WTC11 (cell line): ENCODE data around the gene RABGEF1. TPM values are rescaled to one million over a fixed set of nuclear protein-coding genes. Genes with fewer than 3 reads are reported as not detected.
A peak's percentile ranks its signal among the peaks of the same experiment; 100 is the strongest.
"Not testable (repeated sequence)": the region's sequence is repeated elsewhere in the genome, so short reads cannot be mapped to it uniquely, and the experiment has no call there.

Source experiments
- ATAC-seq: fragments of 200-7000 bp; cut with Tn5 transposase; 2 replicates; pipeline ENCODE4 v1.10.0; 2021; ENCODE audit warnings: mild to moderate bottlenecking, moderate library complexity
- CTCF ChIA-PET: fragments of 300-600 bp; sonication (Branson Sonifier 250); formaldehyde crosslinking; loops from one replicate; lab custom pipeline; 2021; ENCODE audit warnings: antibody characterized with exemption; lab: Charles Lee
- POLR2A ChIA-PET: fragments of 350-600 bp; sonication (Branson Sonifier 250); formaldehyde crosslinking; loops from one replicate; lab custom pipeline; 2021; ENCODE audit warnings: antibody characterized with exemption; lab: Charles Lee
- DNase-seq: peaks from one replicate; pipeline ENCODE4 v3.0.0; 2021; ENCODE audit warnings: low spot score
- H3K27ac Mint-ChIP-seq: 2 replicates; pipeline ENCODE4 v1.8.0; 2021; ENCODE audit warnings: mixed read lengths
- H3K27me3 Mint-ChIP-seq: 2 replicates; pipeline ENCODE4 v1.8.0; 2021; ENCODE audit warnings: low read depth, mild to moderate bottlenecking, moderate library complexity, mixed read lengths
- H3K36me3 Mint-ChIP-seq: 2 replicates; pipeline ENCODE4 v1.8.0; 2021; ENCODE audit warnings: mixed read lengths
- H3K4me1 Mint-ChIP-seq: 2 replicates; pipeline ENCODE4 v1.8.0; 2022; ENCODE audit warnings: mixed read lengths
- H3K4me3 Mint-ChIP-seq: 2 replicates; pipeline ENCODE4 v1.8.0; 2021; ENCODE audit warnings: mild to moderate bottlenecking, moderate library complexity, mixed read lengths
- H3K9me3 Mint-ChIP-seq: 2 replicates; pipeline ENCODE4 v1.8.0; 2021; ENCODE audit warnings: mixed read lengths
- GTF2I ChIP-seq: fragments of 250-450 bp; sonication (Bioruptor Pico); conservative IDR thresholded peaks from 2 replicates; pipeline ENCODE4 v1.4.0; 2021; ENCODE audit warnings: mild to moderate bottlenecking
- HMGA2 ChIP-seq: fragments of 250-450 bp; sonication (Bioruptor Pico); IDR thresholded peaks from 2 replicates; pipeline ENCODE4 v1.4.0; 2021; ENCODE audit warnings: mild to moderate bottlenecking, moderate library complexity
- ZNF121 ChIP-seq: sonication (generic); formaldehyde crosslinking; IDR thresholded peaks from 2 replicates; pipeline ENCODE4 v1.8.0; 2023; ENCODE audit warnings: missing genetic modification reagents
- total RNA-seq: library from RNA; stranded (reverse); gene quantifications from 3 replicates; pipeline ENCODE4 v1.2.3, GENCODE V29; 2021
- TF ChIP-seq, protein P1 (sequence below): fragments of 200-600 bp; IDR thresholded peaks from 2 replicates; pipeline ENCODE4 v1.8.0; 2022; ENCODE audit warnings: antibody characterized with exemption
- TF ChIP-seq, protein P2 (sequence below): fragments of 250-450 bp; sonication (Bioruptor Pico); conservative IDR thresholded peaks from 2 replicates; pipeline ENCODE4 v1.9.0; 2021; ENCODE audit warnings: mild to moderate bottlenecking

Gene RABGEF1
- total RNA-seq, 1 experiment from 2014 or later = 18.1 TPM

DNA sequence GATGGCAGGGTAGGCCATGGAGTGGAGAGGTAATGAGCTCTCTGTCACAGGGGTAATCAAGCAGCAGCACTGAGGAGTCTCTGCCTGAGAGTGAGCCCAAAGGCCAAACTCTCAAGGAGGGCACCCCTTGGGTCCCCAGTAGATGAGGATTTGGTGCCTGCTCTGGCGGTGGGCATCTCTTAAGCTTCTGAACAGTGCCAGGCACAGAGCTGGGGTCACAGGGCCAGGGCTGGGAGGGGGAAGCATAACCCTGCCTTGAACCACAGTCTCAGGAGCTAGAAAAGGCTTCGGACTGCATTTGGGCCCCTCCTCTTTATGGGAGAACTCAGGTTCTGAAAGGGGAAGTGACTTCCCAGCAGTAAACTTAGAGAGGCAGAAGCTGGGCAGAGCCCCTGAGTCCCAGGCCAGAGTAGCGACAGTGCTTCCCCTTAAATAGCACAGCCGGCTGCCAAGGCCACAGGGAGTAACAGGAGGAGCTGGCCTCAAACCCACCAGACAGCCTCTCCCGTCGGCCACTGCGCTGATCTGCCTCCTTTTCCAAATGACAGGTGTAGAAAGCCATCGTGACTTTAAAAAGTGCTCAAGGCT lies 76.8 kb downstream of the RABGEF1 start:
- 0 out of 2 replicates have a peak, but pooled peaks have one; percentile 54 for TF ChIP-seq GTF2I (CRISPR knock-in tag)
- TF ChIP-seq, all 79 proteins: peak for 1; not testable (repeated sequence) for 78
- H3K27me3 Mint-ChIP-seq, H3K36me3 Mint-ChIP-seq, H3K4me1 Mint-ChIP-seq, DNase-seq, H3K9me3 Mint-ChIP-seq, H3K27ac Mint-ChIP-seq, H3K4me3 Mint-ChIP-seq, ATAC-seq, POLR2A ChIA-PET: not testable (repeated sequence)
- CTCF ChIA-PET = interaction anchor here (1.1 to 1.7 kb wide), 2 partner anchors 88 to 403 kb away, joined by 3 to 4 read pairs; no protein-coding TSS in a partner anchor

DNA sequence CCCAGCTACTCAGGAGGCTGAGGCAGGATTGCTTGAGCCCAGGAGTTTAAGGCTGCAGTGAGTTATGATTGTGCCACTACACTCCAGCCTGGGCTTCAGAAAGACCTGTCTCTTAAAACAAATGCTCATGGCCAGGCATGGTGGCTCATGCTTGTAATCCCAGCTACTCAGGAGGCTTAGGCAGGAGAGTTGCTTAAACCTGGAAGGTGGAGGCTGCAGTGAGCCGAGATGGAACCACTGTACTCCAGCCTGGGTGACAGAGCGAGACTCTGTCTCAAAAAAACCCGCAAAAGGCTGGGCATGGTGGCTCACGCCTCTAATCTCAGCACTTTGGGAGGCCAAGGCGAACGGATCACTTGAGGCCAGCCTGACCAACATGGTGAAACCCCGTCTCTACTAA lies 77.4 kb downstream of the RABGEF1 start:
- H3K27me3 Mint-ChIP-seq, DNase-seq, H3K4me3 Mint-ChIP-seq, H3K27ac Mint-ChIP-seq, H3K4me1 Mint-ChIP-seq, H3K9me3 Mint-ChIP-seq, H3K36me3 Mint-ChIP-seq, ATAC-seq, POLR2A ChIA-PET: not testable (repeated sequence)
- CTCF ChIA-PET = interaction anchor here (1.7 kb wide), 1 partner anchor 87 kb away, joined by 4 read pairs; no protein-coding TSS in a partner anchor

DNA sequence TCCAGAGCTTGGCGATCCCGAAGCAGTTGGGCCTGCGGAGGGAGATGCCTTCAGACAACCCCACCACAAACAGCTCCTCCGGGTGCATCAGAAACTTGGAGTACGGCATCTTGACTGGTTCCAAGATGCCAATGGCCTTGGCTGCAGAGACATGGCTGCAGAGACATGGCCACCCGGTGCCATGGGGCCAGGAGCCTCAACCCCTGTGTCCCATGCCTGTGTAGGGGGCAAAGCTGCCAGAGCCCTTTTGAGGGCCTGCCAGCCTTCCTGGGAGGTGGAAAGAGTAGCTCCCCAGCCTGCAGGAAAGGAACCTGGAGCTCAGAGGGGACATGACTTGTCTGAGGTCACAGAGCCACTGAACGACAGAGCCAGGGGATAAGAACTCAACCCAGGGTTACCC lies 83.5 kb downstream of the RABGEF1 start:
- DNase-seq (no peak), ATAC-seq (no peak)
- H3K4me1 Mint-ChIP-seq = no peaks in the 10 kb centered on the region
- ChIA-PET CTCF (interaction anchor here (0.6 to 3.5 kb wide), 3 partner anchors 21 to 189 kb away, joined by 3 to 17 read pairs (median 4); no protein-coding TSS in a partner anchor), POLR2A (no interaction called here)
- TF ChIP-seq HMGA2 (CRISPR knock-in tag) = no peak
- H3K4me3 Mint-ChIP-seq = no peak overlapping the region
- H3K36me3 Mint-ChIP-seq = no peaks in the 10 kb centered on the region
- H3K9me3 Mint-ChIP-seq = peaks cover 9% of the 10 kb centered on the region
- H3K27me3 Mint-ChIP-seq = no peaks in the 10 kb centered on the region
- H3K27ac Mint-ChIP-seq = no peak overlapping the region

DNA sequence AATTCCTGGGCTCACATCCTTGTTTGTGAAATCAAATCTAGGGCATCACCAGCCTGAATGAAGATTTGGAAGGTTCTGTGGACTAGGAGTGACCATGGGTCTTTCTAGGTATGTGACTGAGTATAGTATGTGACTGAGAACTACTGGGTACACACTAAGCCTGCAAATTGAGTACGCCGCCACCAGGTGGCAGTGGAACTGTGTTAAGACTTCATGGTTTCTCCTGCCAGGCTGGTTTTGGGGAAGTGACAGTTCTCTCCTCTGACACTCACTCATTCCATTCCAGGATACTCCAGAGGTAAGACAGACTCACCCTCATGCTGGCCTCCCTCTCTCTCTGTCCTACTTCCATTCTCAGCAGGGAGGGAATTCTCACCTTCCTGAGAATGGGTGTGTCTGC lies 85.0 kb downstream of the RABGEF1 start:
- TF ChIP-seq, protein P1, sequence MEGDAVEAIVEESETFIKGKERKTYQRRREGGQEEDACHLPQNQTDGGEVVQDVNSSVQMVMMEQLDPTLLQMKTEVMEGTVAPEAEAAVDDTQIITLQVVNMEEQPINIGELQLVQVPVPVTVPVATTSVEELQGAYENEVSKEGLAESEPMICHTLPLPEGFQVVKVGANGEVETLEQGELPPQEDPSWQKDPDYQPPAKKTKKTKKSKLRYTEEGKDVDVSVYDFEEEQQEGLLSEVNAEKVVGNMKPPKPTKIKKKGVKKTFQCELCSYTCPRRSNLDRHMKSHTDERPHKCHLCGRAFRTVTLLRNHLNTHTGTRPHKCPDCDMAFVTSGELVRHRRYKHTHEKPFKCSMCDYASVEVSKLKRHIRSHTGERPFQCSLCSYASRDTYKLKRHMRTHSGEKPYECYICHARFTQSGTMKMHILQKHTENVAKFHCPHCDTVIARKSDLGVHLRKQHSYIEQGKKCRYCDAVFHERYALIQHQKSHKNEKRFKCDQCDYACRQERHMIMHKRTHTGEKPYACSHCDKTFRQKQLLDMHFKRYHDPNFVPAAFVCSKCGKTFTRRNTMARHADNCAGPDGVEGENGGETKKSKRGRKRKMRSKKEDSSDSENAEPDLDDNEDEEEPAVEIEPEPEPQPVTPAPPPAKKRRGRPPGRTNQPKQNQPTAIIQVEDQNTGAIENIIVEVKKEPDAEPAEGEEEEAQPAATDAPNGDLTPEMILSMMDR = peak; percentile 58; the same call in 1 of the 2 replicates
- H3K36me3 Mint-ChIP-seq, H3K9me3 Mint-ChIP-seq, H3K27ac Mint-ChIP-seq, H3K4me1 Mint-ChIP-seq, POLR2A ChIA-PET, H3K4me3 Mint-ChIP-seq, H3K27me3 Mint-ChIP-seq: not testable (repeated sequence)
- CTCF ChIA-PET = interaction anchor here (3.5 kb wide), 1 partner anchor 80 kb away, joined by 17 read pairs; no protein-coding TSS in a partner anchor
- peak; percentile 70 for DNase-seq
- ATAC-seq = peak; percentile 94

DNA sequence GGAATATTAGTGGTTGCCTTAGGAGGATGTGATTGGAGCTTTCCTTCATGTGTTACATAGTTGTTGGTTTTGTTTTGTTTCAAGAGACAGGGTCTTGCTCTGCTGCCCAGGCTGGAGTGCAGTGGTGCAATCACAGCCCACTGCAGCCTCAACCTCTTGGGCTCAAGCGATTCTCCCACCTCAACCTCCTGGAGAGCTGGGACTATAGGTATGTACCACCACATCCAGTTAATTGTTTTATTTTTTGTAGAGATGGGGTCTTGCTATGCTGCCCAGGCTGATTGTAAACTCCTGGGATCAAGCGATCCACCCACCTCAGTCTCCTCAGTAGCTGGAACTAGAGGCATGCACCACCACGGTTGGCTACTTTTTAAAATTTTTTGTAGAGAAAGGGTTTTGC lies 86.1 kb downstream of the RABGEF1 start:
- H3K4me1 Mint-ChIP-seq = no peaks in the 10 kb centered on the region
- H3K27me3 Mint-ChIP-seq = no peaks in the 10 kb centered on the region
- ATAC-seq (no peak), DNase-seq (no peak)
- CTCF ChIA-PET = no interaction called here
- no peaks in the 10 kb centered on the region for H3K36me3 Mint-ChIP-seq
- no peak overlapping the region for H3K4me3 Mint-ChIP-seq
- H3K9me3 Mint-ChIP-seq = peaks cover 9% of the 10 kb centered on the region
- POLR2A ChIA-PET = no interaction called here
- no peak overlapping the region for H3K27ac Mint-ChIP-seq
- TF ChIP-seq ZNF121 (CRISPR knock-in tag) = peak; percentile 52; the same call in 1 of the 2 replicates
- TF ChIP-seq, protein P2, sequence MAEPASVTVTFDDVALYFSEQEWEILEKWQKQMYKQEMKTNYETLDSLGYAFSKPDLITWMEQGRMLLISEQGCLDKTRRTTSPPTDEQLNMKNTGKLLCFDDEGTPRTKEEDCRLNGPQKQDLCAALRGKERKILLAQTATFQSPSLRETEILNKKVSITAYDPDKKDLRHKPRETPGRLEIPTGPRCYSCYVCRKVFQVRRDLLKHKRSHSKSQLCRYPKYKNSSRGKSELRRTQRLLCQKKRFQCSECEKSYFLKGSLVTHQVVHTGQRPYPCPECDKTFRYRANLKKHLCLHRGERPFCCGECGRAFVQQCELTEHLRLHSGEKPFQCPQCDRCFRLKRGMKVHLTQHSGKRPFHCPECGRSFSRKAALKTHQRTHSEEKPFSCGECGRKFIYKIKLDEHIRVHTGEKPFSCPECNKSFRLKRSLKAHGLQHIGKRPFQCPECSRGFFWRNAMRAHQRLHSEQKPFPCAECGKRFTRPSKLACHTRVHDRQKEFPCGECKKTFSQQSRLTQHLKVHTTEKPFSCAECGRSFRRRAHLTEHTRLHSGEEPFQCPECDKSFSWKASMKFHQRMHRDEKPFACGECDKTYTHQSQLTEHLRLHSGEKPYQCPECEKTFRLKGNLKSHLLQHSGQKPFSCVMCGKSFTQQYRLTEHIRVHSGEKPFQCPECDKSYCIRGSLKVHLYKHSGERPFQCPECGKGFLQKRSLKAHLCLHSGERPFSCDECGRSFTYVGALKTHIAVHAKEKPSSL (CRISPR knock-in tag) = no peak

DNA sequence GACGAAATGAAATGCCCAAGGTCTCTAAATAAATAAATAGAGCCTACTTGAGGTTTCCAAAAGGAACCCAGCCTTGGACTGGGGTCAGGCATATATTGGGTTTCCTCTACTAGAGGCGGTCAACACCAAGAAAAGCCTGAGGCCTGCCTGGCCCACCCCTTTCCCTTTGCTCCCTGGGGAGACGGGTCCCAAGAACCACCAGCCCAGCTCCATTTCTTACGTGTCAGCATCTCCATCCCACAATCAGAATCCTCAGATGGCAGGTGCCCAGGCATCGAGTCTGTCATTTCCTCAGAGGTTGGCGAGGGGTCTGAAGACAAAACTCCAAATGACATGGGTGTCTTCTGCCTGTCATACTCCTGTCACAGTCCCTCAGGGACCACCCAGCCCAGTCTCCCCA lies 90.4 kb downstream of the RABGEF1 start:
- H3K27me3 Mint-ChIP-seq, DNase-seq, H3K27ac Mint-ChIP-seq, CTCF ChIA-PET, H3K4me3 Mint-ChIP-seq, H3K4me1 Mint-ChIP-seq, H3K36me3 Mint-ChIP-seq, ATAC-seq, POLR2A ChIA-PET, H3K9me3 Mint-ChIP-seq: not testable (repeated sequence)
